ENCODE measurements around the gene SLC22A4. TPM values are rescaled to one million over a fixed set of nuclear protein-coding genes. Genes with fewer than 3 reads are reported as not detected.

The SLC22A4 gene
- total RNA-seq, 1 donor from 2014 or later, result not detected

DNA sequence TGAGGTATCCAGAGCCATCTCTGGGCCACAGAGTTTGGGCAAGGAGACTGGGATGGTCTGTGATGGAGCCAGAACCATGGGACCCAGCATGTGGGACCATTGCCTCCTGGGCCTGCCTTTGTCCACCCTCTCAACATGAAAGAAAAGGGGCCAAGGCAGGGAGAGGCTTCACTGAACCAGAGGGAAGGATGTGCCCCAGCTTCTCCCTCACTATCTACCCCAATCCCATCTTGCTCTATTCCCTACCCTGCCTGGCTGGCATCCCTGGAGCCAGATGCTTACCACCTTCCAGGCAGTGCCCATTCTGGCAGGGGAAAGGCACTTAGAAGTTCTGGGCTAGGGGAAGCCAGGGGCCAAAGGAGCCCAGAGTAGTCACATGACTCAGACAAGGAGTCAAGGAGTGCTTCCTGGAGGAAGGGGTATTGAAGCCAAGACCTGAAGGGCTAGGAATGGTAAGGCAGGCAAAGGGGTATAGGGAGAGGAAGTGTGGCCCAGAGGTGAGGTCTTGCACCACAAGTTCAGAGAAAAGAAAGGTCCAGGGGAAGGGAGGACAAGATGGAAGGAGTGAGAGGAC lies 26.9 kb upstream of the SLC22A4 start:
- peaks cover 5% of the 10 kb centered on the region for H3K4me1 Mint-ChIP-seq
- no peaks in the 10 kb centered on the region for H3K9me3 Mint-ChIP-seq
- ChIA-PET CTCF (no interaction called here), POLR2A (no interaction called here)
- H3K27me3 Mint-ChIP-seq, result peaks cover 2% of the 10 kb centered on the region
- no peak for DNase-seq
- H3K27ac Mint-ChIP-seq, result no peak overlapping the region
- no peak overlapping the region for H3K4me3 Mint-ChIP-seq
- TF ChIP-seq, protein P1, sequence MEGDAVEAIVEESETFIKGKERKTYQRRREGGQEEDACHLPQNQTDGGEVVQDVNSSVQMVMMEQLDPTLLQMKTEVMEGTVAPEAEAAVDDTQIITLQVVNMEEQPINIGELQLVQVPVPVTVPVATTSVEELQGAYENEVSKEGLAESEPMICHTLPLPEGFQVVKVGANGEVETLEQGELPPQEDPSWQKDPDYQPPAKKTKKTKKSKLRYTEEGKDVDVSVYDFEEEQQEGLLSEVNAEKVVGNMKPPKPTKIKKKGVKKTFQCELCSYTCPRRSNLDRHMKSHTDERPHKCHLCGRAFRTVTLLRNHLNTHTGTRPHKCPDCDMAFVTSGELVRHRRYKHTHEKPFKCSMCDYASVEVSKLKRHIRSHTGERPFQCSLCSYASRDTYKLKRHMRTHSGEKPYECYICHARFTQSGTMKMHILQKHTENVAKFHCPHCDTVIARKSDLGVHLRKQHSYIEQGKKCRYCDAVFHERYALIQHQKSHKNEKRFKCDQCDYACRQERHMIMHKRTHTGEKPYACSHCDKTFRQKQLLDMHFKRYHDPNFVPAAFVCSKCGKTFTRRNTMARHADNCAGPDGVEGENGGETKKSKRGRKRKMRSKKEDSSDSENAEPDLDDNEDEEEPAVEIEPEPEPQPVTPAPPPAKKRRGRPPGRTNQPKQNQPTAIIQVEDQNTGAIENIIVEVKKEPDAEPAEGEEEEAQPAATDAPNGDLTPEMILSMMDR (IDR thresholded peaks at IDR 0.05), result no peak
- H3K36me3 Mint-ChIP-seq (ENCODE audit: low read depth), result no peaks in the 10 kb centered on the region
- no peak for ATAC-seq (ENCODE audit: low read depth)
- intact Hi-C loops (cut with micrococcal nuclease), result no loop called here

- intact Hi-C loops (cut with micrococcal nuclease), result no loop called here
- TF ChIP-seq, protein P1 (IDR thresholded peaks at IDR 0.05), result no peak
- no peak for ATAC-seq (ENCODE audit: low read depth)
- POLR2A ChIA-PET, result interaction anchor here (1.2 kb wide), 1 partner anchor 26 kb away, joined by 3 read pairs; the partner anchor contains the start of gene SLC22A4
- no peak for DNase-seq
- Mint-ChIP-seq H3K4me3 (no peak overlapping the region), H3K27me3 (peaks cover 6% of the 10 kb centered on the region), H3K9me3 (no peaks in the 10 kb centered on the region), H3K4me1 (peaks cover 12% of the 10 kb centered on the region), H3K36me3 (ENCODE audit: low read depth) (no peaks in the 10 kb centered on the region), H3K27ac (no peak overlapping the region)
- CTCF ChIA-PET, result no interaction called here
Measured at GRCh38 chr5:132267931-132268768, 26.0 kb upstream of the SLC22A4 start.

DNA sequence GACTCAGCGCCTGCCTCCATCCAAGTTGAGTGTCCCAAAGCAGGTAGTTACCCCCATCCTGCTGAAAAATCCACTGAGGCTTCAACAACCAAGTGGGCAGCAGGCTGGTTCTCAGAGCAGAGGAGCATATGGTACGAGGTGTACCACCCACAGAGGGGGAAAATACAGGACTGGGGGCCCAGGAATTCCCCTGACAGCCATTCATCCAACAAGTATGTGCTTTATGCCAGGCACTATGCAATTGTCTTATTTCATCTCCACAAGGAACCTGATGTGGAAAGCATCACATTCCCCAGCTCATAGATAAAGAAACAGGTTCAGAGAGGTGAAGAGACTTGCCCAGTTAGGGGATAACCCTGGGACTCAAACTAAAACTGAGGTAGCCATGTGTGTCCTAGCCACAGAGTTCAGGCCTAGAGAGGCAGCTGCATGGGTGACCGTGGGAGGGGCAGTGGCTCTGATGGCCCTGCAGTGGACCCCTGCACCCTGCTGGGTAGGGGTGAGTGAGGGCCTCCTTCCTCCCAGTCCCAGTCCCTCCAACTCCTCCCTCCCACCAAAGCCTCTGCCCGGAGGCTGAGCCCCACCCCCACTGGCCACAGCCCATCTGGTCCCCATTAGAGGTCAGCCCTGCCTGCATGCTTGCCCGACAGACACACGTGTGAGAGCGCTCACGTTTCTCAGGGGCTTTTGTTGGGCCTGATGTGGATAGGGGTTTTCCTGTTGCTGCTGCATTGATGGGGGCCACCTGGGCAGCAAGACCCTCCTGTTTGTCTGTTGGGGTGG lies 25.2 kb upstream of the SLC22A4 start:
- H3K27me3 Mint-ChIP-seq, result peaks cover 8% of the 10 kb centered on the region
- no peak for DNase-seq
- TF ChIP-seq, protein P1 (IDR thresholded peaks at IDR 0.05), result no peak
- CTCF ChIA-PET, result no interaction called here
- H3K4me1 Mint-ChIP-seq, result peaks cover 12% of the 10 kb centered on the region
- intact Hi-C loops (cut with micrococcal nuclease), result no loop called here
- no peak for ATAC-seq (ENCODE audit: low read depth)
- no peak overlapping the region for H3K27ac Mint-ChIP-seq
- no peaks in the 10 kb centered on the region for H3K9me3 Mint-ChIP-seq
- H3K36me3 Mint-ChIP-seq (ENCODE audit: low read depth), result no peaks in the 10 kb centered on the region
- no peak overlapping the region for H3K4me3 Mint-ChIP-seq
- POLR2A ChIA-PET, result interaction anchor here (1.2 kb wide), 1 partner anchor 25 kb away, joined by 3 read pairs; the partner anchor contains the start of gene SLC22A4

DNA sequence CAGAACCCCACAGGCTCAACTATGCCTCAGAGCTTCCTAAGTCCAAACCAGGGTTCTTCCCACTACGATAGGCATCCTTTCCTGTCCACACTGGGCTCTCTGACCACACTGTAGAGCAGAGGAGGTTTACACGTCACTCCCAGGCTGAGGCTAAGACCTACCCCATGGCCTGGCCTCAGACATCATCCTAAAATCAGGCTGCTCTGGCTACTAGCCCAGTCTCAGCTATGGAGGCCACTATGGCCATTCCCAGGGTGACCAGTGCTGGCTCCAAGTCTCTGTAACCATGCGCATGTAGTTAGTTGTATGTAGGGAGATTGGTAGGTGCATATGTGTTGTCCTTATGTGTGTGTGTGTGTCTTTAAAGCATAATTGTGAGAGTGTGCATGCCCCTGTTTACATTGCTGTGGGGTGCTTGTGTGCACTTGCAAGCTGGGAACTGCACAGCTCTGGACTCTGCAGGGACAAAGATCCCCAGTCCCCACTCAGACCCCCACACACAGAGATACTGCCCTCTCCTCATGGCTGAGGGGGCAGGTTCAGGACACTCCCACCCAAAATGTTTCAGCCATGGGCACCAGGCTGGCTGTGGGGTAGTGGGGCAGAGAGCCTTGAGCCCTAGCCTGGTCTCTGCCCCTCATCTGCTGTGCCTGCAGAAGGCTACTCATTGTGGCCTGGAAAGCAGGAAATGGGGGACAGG lies 24.4 kb upstream of the SLC22A4 start:
- H3K4me1 Mint-ChIP-seq, result peaks cover 12% of the 10 kb centered on the region
- H3K4me3 Mint-ChIP-seq, result no peak overlapping the region
- H3K9me3 Mint-ChIP-seq, result no peaks in the 10 kb centered on the region
- CTCF ChIA-PET, result no interaction called here
- TF ChIP-seq, protein P1 (IDR thresholded peaks at IDR 0.05), result no peak
- no peak for ATAC-seq (ENCODE audit: low read depth)
- no peak overlapping the region for H3K27ac Mint-ChIP-seq
- H3K36me3 Mint-ChIP-seq (ENCODE audit: low read depth), result no peaks in the 10 kb centered on the region
- POLR2A ChIA-PET, result interaction anchor here (1.2 kb wide), 1 partner anchor 24 kb away, joined by 3 read pairs; the partner anchor contains the start of gene SLC22A4
- intact Hi-C loops (cut with micrococcal nuclease), result no loop called here
- DNase-seq, result no peak
- H3K27me3 Mint-ChIP-seq, result peaks cover 8% of the 10 kb centered on the region
